GM19397 (cell line): ENCODE measurements around the gene IRF6.

Source experiments
- ATAC-seq: cut with Tn5 transposase; IDR thresholded peaks from one replicate; pipeline ENCODE4 v1.9.1; 2021; ENCODE audit warnings: mild to moderate bottlenecking, moderate library complexity; ENCODE audit not compliant: unreplicated experiment

IRF6 gene

GRCh38 chr1:209736490-209737117 is 69.3 kb downstream of the IRF6 start:
- ATAC-seq = no peak
